Activated CD4-positive, alpha-beta T cell treated with anti-CD3 and anti-CD28 coated beads, Interleukin-2, amount 50 U/mL, for 24 hours (primary cell): ENCODE data around the gene PGA4.
"Not testable (repeated sequence)": the region's sequence is repeated elsewhere in the genome, so short reads cannot be mapped to it uniquely, and the experiment has no call there.

Experiments used
- DNase-seq, 2 donors: peaks; one replicate each; pipeline ENCODE4 v3.0.0-alpha.2; 2020; ENCODE audit warnings: low read depth in 1 of 2, low spot score in 1 of 2

The PGA4 gene

DNA sequence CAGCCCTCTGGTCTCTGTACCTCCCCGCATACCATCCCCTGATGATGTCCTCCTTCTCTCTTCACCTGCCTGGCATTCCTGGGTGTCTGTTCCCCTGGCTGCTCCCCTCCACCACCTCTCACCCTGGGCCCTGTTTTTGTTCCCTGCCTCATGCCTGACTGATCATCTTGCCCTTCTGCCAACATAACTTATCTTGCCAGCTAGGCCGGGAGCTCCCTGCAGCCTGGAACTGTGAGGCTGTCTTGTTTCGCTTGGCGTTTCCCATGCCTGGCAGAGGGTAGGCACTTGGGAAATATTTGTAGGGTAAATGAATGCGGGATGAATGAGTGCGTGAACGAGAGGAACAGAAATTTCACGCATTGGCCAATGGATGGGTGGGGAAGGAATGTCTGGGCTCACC, 27.1 kb downstream of the PGA4 start:
- not testable (repeated sequence) for DNase-seq

DNA sequence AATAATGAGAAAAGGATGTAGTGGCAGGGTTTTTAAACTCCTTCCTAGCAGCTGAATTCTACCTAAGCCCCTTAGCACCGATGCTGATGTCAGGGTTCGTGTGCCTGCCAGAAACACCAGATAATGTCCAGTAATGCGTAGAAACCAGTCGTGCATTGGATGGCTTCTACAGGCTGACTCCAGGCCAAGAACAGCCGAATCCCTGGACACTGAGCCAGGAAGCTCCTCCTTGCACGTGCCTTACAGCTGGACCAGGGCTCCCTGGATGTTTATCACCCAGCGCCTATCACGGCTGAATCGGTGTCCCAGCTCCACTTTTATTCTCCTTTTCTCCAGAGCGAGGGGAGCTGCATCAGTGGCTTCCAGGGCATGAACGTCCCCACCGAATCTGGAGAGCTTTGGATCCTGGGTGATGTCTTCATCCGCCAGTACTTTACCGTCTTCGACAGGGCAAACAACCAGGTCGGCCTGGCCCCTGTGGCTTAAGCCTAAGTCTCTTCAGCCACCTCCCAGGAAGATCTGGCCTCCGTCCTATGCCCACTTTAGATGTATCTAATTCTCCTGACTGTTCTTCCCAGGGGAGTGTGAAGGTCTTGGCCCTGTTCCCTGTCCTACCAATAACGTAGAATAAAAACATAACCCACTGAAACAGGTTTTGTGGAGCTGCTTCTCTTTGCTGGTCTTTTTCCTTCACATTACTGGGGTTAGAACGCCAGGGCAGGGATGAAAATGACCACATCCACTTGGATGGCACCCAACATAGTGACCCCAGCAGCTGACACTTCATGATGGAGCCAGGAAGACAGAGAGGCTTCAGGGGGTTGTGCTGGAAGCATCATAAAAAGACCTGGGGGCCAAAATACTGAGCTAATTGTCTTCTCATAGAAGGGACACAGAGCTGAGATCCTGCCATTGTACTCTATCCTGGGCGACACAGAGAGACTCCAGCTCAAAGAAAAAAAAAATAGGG, 28.9 kb downstream of the PGA4 start:
- not testable (repeated sequence) for DNase-seq

DNA sequence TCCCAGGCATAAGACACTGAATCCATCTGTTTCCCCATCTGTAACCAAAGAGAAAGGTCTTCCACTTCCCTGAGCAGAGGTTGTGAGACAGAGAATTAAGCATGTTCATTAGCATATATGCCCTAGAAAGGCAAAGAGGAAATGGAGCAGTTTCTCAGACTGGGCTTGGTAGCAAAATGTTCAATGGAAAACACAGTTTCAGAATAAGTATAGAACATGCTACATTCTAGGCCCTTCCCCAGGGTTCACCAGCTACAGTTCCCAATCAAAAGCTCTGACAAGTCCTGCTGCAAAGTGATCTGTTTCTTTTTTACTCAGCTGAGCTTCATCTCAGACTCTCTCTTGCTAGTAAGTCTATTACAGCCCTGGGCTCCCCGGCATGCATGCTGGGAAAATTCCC, 30.2 kb downstream of the PGA4 start:
- not testable (repeated sequence) for DNase-seq

DNA sequence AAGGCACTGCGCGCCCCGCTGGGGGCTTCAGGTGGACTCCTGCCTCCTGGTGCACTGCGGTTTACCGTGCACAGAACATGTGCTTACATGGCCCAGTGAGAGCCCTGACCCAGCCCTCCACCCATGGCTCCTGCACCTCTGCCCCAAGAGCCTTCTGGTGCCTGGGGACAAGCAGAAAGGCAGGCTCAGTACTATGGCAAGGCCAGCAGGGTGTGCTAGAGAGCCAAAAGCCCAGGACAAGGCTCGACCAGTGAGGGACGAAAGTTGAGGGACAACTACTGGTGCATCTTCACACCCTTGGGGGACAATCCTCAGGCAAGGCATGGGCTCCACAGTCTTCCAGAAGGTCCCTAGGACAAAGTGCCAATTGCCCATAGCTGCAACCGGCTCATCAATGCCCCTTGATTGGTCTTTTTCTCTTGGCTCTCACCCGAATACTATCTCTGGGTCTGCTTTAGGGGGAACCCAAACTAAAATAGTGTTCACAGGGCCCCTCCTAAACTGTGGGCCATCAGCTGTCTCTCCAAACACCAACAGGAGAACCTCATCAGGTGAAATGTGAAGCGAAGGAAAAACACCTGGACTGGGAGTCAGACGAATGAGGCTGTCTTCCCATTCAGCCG, 32.4 kb downstream of the PGA4 start:
- DNase-seq, result peak; percentile 18 to 41

DNA sequence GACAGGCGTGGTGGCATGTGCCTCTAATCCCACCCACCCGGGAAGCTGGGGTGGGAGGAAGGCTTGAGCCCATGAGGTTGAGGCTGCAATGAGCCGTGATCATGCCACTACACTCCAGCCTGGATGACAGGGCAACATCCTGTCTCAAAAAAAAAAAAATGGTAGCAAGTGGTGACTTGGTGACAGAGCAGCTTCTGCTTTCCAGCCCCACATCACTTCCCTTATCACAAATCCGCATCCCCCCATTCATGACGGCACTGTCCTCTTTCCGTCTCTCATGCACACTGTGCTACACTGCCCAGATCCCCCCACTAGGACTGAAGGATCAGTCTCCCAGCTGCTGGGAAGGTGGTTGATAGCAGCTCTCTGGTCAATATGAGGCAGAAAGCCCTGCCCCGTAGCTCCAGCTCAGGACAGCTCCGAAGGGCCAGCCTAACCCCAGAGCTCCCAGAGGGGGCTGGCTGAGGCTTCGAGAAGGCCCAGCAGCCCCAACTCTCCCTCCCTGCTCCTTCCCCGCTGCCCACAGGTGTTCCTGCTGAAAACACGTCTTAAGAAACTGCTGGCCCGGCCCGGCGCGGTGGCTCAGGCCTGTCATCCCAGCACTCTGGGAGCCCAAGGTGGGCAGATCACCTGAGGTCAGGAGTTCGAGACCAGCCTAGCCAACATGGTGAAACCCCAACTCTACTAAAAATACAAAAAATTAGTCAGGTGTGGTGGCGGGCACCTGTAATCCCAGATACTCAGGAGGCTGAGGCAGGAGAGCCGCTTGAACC, 34.7 kb downstream of the PGA4 start:
- DNase-seq, result no peak

DNA sequence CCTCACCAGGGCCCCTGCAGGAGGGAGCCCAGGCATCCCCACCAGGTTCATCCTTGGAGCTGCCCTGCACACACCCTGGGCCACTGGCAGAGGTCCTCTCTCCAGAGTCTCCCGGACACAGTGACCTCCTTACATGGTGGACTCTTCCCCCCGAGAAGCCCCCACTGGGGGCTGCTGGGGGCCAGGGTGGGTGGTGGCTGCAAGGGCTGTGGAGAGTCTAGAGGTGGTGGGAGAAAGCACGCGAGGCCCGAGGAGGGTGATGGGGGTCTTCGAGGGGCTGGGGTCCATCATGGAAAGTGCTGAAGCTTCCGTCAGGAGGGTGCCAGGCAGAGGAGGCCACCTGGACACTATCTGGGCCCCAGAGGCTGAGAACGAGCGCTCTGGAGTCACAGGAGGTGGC, 36.4 kb downstream of the PGA4 start:
- no peak for DNase-seq

DNA sequence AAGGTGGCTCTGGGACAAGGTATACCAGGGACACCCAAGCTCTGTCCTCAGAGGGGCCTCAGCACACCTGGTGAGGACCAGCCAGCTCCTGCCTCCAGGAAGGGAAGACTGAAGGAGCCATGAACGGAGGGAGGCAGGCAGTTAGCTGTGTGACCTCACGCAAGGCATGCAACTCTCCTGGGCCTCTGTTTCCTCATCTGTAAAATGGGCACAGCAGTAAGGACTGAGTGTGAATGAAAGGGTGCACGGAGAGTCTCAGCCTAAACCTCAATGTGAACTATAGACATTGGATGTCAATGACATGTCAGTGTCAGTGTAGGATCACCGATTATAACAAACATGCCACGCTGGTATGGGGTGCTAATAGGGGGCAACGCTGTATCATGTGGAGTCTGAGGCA, 37.2 kb downstream of the PGA4 start:
- DNase-seq, result no peak

DNA sequence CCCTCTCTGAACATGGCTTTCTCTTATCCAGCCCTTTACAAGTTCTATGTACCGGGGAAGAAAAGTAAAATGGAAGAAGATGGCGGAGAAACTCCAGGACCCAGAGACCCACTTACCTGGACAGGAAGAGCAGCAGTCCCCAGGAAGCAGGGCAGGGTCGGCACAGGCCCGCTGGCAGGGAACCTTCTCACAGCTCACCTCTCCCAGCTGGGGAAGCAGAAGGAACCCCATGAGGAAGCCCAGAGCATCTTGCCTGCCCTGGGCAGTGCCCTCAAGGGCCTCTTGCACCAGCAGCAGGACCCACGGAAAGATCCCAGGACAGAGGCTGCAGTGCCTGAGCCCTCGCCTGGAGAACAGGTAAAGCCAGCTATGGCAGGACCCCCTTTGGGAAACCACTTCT, 42.2 kb downstream of the PGA4 start:
- no peak for DNase-seq

GRCh38 chr11:61264795-61265194, 42.6 kb downstream of the PGA4 start:
- no peak for DNase-seq

- no peak for DNase-seq
Measured at GRCh38 chr11:61265357-61265756, 43.2 kb downstream of the PGA4 start.

DNA sequence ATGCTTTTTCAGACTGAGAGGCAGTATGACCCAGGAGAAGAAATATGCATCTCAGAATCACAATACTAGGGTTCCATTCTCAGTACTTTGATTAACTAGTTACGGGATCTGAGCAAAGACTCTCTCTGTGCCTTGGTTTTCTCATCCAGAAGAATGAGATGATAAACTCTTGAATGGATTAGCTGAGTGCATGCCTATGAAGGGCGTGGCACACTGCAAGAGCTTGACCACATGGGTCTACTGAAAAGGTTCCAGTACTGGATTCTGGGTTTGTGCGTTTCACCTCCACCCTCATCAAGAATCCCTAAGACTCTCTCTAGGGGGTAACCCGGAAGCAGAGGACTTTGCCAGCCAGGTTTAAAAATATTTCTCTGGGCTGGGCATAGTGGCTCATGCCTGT, 44.5 kb downstream of the PGA4 start:
- no peak for DNase-seq

DNA sequence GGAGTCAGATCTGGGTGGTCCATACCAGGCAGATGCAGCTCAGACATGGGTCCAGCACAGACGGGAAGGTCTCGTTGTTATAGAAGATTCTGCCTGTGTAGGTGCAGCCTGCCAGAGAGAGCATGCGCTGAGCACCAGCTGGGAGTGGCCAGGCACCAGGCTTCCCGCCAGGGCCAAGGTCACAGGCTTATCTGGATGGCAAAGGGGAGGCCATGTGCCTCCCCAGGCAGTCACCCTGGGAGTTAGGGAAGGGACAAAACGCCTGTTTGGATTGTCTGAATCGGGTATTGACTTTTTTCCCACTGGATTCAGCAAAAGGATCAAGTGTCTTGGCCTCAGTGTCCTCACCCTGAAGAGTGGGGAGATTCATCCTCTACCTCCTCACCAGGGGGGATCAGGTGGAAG, 45.3 kb downstream of the PGA4 start:
- DNase-seq, result no peak

DNA sequence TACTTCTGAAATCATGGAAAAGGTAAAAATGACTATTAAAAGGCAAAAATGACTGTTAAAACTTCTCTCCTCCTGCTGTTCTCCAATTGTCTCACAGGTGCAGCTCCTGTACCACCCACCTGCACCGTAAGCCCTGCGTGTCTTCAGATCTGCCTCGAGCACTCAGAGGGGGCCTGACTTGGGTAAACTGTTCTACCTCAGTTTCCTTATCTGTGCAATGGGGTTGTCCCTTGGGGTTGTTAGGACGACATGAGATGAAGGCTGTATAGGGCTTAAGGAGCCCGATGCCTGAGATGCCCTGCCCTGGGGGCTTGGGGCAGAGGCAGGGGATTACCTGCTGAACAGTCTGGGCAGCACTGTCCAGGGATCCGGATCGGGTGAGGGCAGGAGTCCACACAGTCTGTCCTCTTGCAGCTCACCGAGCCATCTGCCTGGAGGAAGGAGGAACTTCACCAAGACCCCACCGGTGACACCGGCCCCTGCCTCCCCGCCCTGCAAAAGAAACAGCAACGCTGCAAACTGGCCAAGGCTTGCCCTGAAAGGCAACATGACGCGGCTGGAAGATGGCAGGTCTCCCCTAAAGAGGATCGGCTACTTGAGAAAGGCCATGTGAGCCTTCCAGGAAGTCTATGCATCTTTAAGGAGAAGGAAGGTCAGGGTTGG, 46.6 kb downstream of the PGA4 start:
- no peak for DNase-seq

GRCh38 chr11:61270354-61271076, 48.4 kb downstream of the PGA4 start:
- DNase-seq, result no peak

DNA sequence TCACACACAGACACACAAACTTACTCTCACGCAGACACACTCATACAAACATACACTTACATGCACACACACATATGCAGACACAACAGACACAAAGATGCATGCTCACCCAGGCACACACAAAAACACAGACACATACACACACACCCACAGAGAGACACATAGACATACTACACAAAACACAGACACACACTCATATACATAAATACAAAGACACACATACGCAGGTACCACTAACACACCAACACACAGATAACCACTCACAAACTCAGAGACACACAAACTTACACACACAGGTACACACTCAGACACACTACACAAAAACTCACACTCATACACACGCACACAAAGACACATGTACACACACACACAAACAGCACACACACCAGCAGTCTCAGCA, 50.6 kb downstream of the PGA4 start:
- no peak for DNase-seq

- no peak for DNase-seq
Measured at GRCh38 chr11:61273178-61274078, 51.3 kb downstream of the PGA4 start.

DNA sequence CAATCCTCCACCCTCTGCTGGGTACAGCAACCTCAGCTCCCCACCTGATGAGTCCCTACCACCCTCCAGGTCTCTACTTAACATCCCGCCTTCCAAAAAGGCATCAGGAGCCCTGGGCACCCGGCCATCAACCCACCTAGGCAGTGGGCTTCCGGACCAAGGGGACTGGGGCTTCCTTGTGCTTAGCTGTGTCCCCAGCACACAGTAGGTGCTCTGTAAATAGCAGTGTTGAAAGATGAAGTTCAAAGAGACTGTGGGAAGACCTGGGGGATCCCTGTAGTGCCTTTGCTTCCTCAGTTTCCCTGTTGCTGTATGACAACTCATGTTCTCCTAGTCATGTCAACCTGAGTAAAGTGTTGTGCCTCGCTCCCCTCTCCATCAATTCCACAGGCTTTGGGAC, 51.9 kb downstream of the PGA4 start:
- no peak for DNase-seq

DNA sequence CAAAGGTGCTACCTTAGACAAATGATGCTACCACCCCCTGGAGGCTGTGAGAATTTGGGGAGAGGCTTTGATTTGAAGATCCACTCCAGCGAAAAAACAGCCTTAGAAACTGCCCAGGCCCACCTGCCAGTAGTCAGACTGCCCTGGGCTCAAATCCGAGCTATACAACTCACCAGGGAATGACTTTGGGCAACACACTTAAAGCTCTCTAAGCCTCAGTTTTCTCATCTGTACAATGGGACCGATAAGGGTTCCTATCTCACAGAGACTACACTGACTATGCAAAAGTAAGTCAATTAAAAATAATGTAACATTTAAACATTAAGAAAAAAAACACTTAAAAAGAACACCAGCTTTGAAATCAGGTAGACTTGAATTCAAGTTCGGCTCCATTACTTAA, 53.0 kb downstream of the PGA4 start:
- no peak for DNase-seq

GRCh38 chr11:61277186-61278000, 55.2 kb downstream of the PGA4 start:
- DNase-seq, result no peak
